Liver (tissue), 9 donors: ENCODE measurements around the gene ANKRD33B. TPM values are rescaled to one million over a fixed set of nuclear protein-coding genes. Genes with fewer than 3 reads are reported as not detected.

Source experiments
- DNase-seq: peaks from one replicate; pipeline ENCODE4 v3.0.0-alpha.2; 2017; ENCODE audit warnings: low spot score
- H3K27ac ChIP-seq, 2 donors: one replicate each; pipeline ENCODE4 v1.7.0; 2013; ENCODE audit warnings: inconsistent platforms in 2 of 2, low read length in 2 of 2, control low read depth in 1 of 2, low read depth in 1 of 2, mild to moderate bottlenecking in 1 of 2
- H3K27me3 ChIP-seq, 4 donors: one replicate each; pipeline versions ENCODE4 v1.6.1 to v1.7.0; 2013; ENCODE audit warnings: low read length in 3 of 4, inconsistent platforms in 1 of 4, mild to moderate bottlenecking in 1 of 4, moderate library complexity in 1 of 4; ENCODE audit not compliant: control insufficient read depth in 4 of 4, insufficient read depth in 4 of 4
- H3K36me3 ChIP-seq, 4 donors: one replicate each; pipeline versions ENCODE4 v1.6.1 to v1.7.0; 2013; ENCODE audit warnings: low read length in 3 of 4, mild to moderate bottlenecking in 3 of 4, low read depth in 1 of 4, moderate library complexity in 1 of 4; ENCODE audit not compliant: control insufficient read depth in 4 of 4, insufficient read depth in 3 of 4
- H3K4me1 ChIP-seq, 4 donors: one replicate each; pipeline versions ENCODE4 v1.6.1 to v1.7.0; 2013; ENCODE audit warnings: low read length in 3 of 4, mild to moderate bottlenecking in 3 of 4, moderate library complexity in 1 of 4; ENCODE audit not compliant: control insufficient read depth in 4 of 4, insufficient read depth in 4 of 4
- H3K4me3 ChIP-seq, 3 donors: one replicate each; pipeline versions ENCODE4 v1.6.1 to v1.7.0; 2013; ENCODE audit warnings: low read length in 3 of 3, control low read depth in 1 of 3, low read depth in 1 of 3, mild to moderate bottlenecking in 1 of 3
- H3K9ac ChIP-seq, 2 donors: one replicate each; pipeline ENCODE4 v1.7.0; 2013; ENCODE audit warnings: low read length in 2 of 2, mild to moderate bottlenecking in 2 of 2, moderate library complexity in 2 of 2, control low read depth in 1 of 2, low read depth in 1 of 2
- H3K9me3 ChIP-seq, 4 donors: one replicate each; pipeline versions ENCODE4 v1.6.1 to v1.7.0; 2013; ENCODE audit warnings: low read length in 3 of 4; ENCODE audit not compliant: control insufficient read depth in 4 of 4
- ATF3 ChIP-seq: IDR thresholded peaks from 2 replicates; pipeline ENCODE4 v1.6.1; 2016; ENCODE audit warnings: antibody characterized with exemption
- CTCF ChIP-seq: fragments of 150-350 bp; IDR thresholded peaks from 2 replicates; pipeline ENCODE4 v1.5.1; 2017; ENCODE audit warnings: improper control_type of control experiment, low read depth, low read length; ENCODE audit not compliant: missing input control
- EGR1 ChIP-seq, 2 donors: IDR thresholded peaks; 2 replicates each; pipeline ENCODE4 v1.6.1; 2016 to 2018; ENCODE audit warnings: antibody characterized with exemption in 2 of 2, low read depth in 2 of 2
- FOXA1 ChIP-seq: IDR thresholded peaks from 2 replicates; pipeline ENCODE4 v1.6.1; 2016; ENCODE audit warnings: antibody characterized with exemption
- FOXA2 ChIP-seq: IDR thresholded peaks from 2 replicates; pipeline ENCODE4 v1.6.1; 2016; ENCODE audit warnings: antibody characterized with exemption
- GABPA ChIP-seq, 2 donors: IDR thresholded peaks in 1 of 2; conservative IDR thresholded peaks in 1 of 2; 2 replicates each; pipeline ENCODE4 v1.6.1; 2016; ENCODE audit warnings: antibody characterized with exemption in 2 of 2, mild to moderate bottlenecking in 1 of 2, moderate library complexity in 1 of 2
- HNF4G ChIP-seq: IDR thresholded peaks from 2 replicates; pipeline ENCODE4 v1.6.1; 2016; ENCODE audit warnings: antibody characterized with exemption
- JUND ChIP-seq, 2 donors: IDR thresholded peaks; 2 replicates each; pipeline ENCODE4 v1.6.1; 2016; ENCODE audit warnings: antibody characterized with exemption in 2 of 2
- MAX ChIP-seq: IDR thresholded peaks from 2 replicates; pipeline ENCODE4 v1.6.1; 2016; ENCODE audit warnings: antibody characterized with exemption
- NR2F2 ChIP-seq: IDR thresholded peaks from 2 replicates; pipeline ENCODE4 v1.6.1; 2016; ENCODE audit warnings: antibody characterized with exemption
- RAD21 ChIP-seq, 2 donors: IDR thresholded peaks; 2 replicates each; pipeline ENCODE4 v1.6.1; 2016; ENCODE audit warnings: antibody characterized with exemption in 2 of 2, mild to moderate bottlenecking in 2 of 2
- REST ChIP-seq: IDR thresholded peaks from 2 replicates; pipeline ENCODE4 v1.6.1; 2016; ENCODE audit warnings: antibody characterized with exemption, mild to moderate bottlenecking
- RXRA ChIP-seq, 2 donors: IDR thresholded peaks; 2 replicates each; pipeline ENCODE4 v1.6.1; 2017 to 2018; ENCODE audit warnings: antibody characterized with exemption in 2 of 2, mild to moderate bottlenecking in 1 of 2
- SP1 ChIP-seq: IDR thresholded peaks from 2 replicates; pipeline ENCODE4 v1.6.1; 2018; ENCODE audit warnings: antibody characterized with exemption, mild to moderate bottlenecking
- TAF1 ChIP-seq: conservative IDR thresholded peaks from 2 replicates; pipeline ENCODE4 v1.6.1; 2016; ENCODE audit warnings: antibody characterized with exemption, mild to moderate bottlenecking
- YY1 ChIP-seq: IDR thresholded peaks from 2 replicates; pipeline ENCODE4 v1.6.1; 2016; ENCODE audit warnings: antibody characterized with exemption, mild to moderate bottlenecking
- ZBTB33 ChIP-seq: IDR thresholded peaks from 2 replicates; pipeline ENCODE4 v1.6.1; 2016; ENCODE audit warnings: antibody characterized with exemption
- WGBS: extraction: QIAGEN DNeasy Blood & Tissue Kit; methylation state at CpG from one replicate; pipeline ENCODE4 v1.1.7; 2013; 5-methylcytosine and 5-hydroxymethylcytosine counted together
- polyA plus RNA-seq, 2 donors: library from polyadenylated mRNA; stranded (reverse) in 1 of 2; unstranded in 1 of 2; fragments of 200-250 nt in 1 of 2; fragments of >200 nt in 1 of 2; fragmentation: Nextera tagmentation in 1 of 2; extraction: Ambion mirVana in 1 of 2; gene quantifications; one replicate each; pipeline versions ENCODE4 v1.2.1 to v1.2.3, GENCODE V29; 2013 to 2015
- total RNA-seq, 2 donors: library from RNA; depleted of rRNA; stranded (reverse); fragments of >200 nt; gene quantifications; one replicate each; pipeline ENCODE4 v1.2.3, GENCODE V29; 2014
- donor health status: healthy.
- donor health status: healthy.
- donor health status: healthy.
- donor health status: healthy.
- donor health status: healthy.

The ANKRD33B gene
- total and polyA plus RNA-seq, 4 donors: 0.09 to 1.9 (median 0.25) TPM; not detected in 1

- no peak for TF ChIP-seq GABPA (IDR thresholded peaks at IDR 0.05 in 1 of 2, conservative IDR thresholded peaks at IDR 0.05 in 1 of 2)
- TF ChIP-seq MAX: no peak
- WGBS: 78% methylated on average over 7 of the region's 7 CpGs
- H3K27me3 ChIP-seq: no peaks in the 10 kb centered on the region
- H3K4me3 ChIP-seq: no peak overlapping the region
- no peak overlapping the region for H3K9ac ChIP-seq
- peaks cover 0 to 3% (median 0%) of the 10 kb centered on the region in 4 donors for H3K9me3 ChIP-seq
- no peaks in the 10 kb centered on the region for H3K4me1 ChIP-seq
- H3K27ac ChIP-seq: no peak overlapping the region
- no peaks in the 10 kb centered on the region for H3K36me3 ChIP-seq
- no peak for DNase-seq
These were observed 78.5 kb downstream of the ANKRD33B start for GRCh38 chr5:10642367-10642766.

GRCh38 chr5:10644192-10644591, 80.3 kb downstream of the ANKRD33B start:
- no peak for TF ChIP-seq JUND (IDR thresholded peaks at IDR 0.05)
- no peak overlapping the region for H3K27ac ChIP-seq
- no peak for DNase-seq
- no peaks in the 10 kb centered on the region for H3K27me3 ChIP-seq
- peaks cover 0 to under 1% (median 0%) of the 10 kb centered on the region in 4 donors for H3K4me1 ChIP-seq
- 77% methylated on average over 9 of the region's 9 CpGs for WGBS
- no peaks in the 10 kb centered on the region for H3K36me3 ChIP-seq
- no peak overlapping the region for H3K9ac ChIP-seq
- no peak overlapping the region for H3K4me3 ChIP-seq
- H3K9me3 ChIP-seq: peaks cover 0 to 3% (median 0%) of the 10 kb centered on the region in 4 donors

GRCh38 chr5:10645146-10645545, 81.3 kb downstream of the ANKRD33B start:
- DNase-seq: no peak
- no peaks in the 10 kb centered on the region for H3K36me3 ChIP-seq
- no peak overlapping the region for H3K27ac ChIP-seq
- H3K4me3 ChIP-seq: no peak overlapping the region
- 94% methylated on average over 3 of the region's 3 CpGs for WGBS
- H3K27me3 ChIP-seq: no peaks in the 10 kb centered on the region
- H3K4me1 ChIP-seq: peaks cover 0 to 5% (median 0%) of the 10 kb centered on the region in 4 donors
- TF ChIP-seq JUND (IDR thresholded peaks at IDR 0.05): no peak
- no peak for TF ChIP-seq EGR1 (IDR thresholded peaks at IDR 0.05; ENCODE audit: low read depth in 2 of 2)
- TF ChIP-seq RXRA (IDR thresholded peaks at IDR 0.05): no peak
- no peak for TF ChIP-seq RAD21 (IDR thresholded peaks at IDR 0.05)
- no peak for TF ChIP-seq GABPA (IDR thresholded peaks at IDR 0.05 in 1 of 2, conservative IDR thresholded peaks at IDR 0.05 in 1 of 2)
- no peak for TF ChIP-seq NR2F2
- TF ChIP-seq ATF3: no peak
- no peak for TF ChIP-seq CTCF
- no peak for TF ChIP-seq FOXA2
- no peak for TF ChIP-seq YY1
- TF ChIP-seq TAF1: no peak
- no peak for TF ChIP-seq SP1
- TF ChIP-seq ZBTB33: no peak
- TF ChIP-seq HNF4G: no peak
- TF ChIP-seq FOXA1: no peak
- no peak for TF ChIP-seq REST
- TF ChIP-seq MAX: no peak
- H3K9ac ChIP-seq: no peak overlapping the region
- H3K9me3 ChIP-seq: no peaks in the 10 kb centered on the region
